HCT116 (cell line): Measurements from ENCODE around the gene LRAT. TPM values are rescaled to one million over a fixed set of nuclear protein-coding genes. Genes with fewer than 3 reads are reported as not detected.

Experiments
- ATAC-seq: fragments of 200-7000 bp; cut with Tn5 transposase; 2 replicates; pipeline ENCODE4 v1.9.1; 2020; ENCODE audit warnings: mild to moderate bottlenecking, moderate library complexity
- BruUV-seq: library from RNA; stranded (reverse); fragments of 400-500 nt; replicated peaks from 2 replicates; lab custom pipeline; 2021; lab: Mats Ljungman, UMichigan
- CTCF ChIA-PET: fragments of 300-600 bp; sonication (Branson Sonifier 250); formaldehyde crosslinking; loops from one replicate; lab custom pipeline; 2021; ENCODE audit warnings: antibody characterized with exemption; lab: Charles Lee
- POLR2A ChIA-PET: fragments of 300-600, 350-600 bp; sonication (Branson Sonifier 250); formaldehyde crosslinking; loops from one replicate; lab custom pipeline; 2021; ENCODE audit warnings: antibody characterized with exemption; lab: Charles Lee
- RAD21 ChIA-PET, 2 experiments: fragments of 300-600 bp; sonication (Branson Sonifier 250); formaldehyde crosslinking; loops; one replicate each; lab custom pipeline; 2023; ENCODE audit warnings: low total read pairs in 2 of 2; ENCODE audit not compliant: uncharacterized antibody in 2 of 2, unreplicated experiment in 2 of 2, low non-redundant PET in 1 of 2; lab: Charles Lee
- DNase-seq: peaks from one replicate; pipeline ENCODE4 v3.0.0-alpha.2; 2010; ENCODE audit warnings: low read depth, low spot score
- H2AFZ ChIP-seq: fragments of 200-600 bp; shearing (Covaris generic), sonication (generic); 2 replicates; pipeline ENCODE4 v1.6.1; 2017; ENCODE audit warnings: low read depth, mixed run types, mixed read lengths, antibody characterized with exemption, low read length; ENCODE audit not compliant: poor library complexity, severe bottlenecking
- H3K27ac ChIP-seq: 2 replicates; pipeline ENCODE4 v1.5.1; 2012; ENCODE audit warnings: low read depth, low read length
- H3K27me3 ChIP-seq: fragments of 200-600 bp; sonication (generic); 2 replicates; pipeline ENCODE4 v1.6.1; 2016; ENCODE audit warnings: mixed run types, low read length, mixed read lengths; ENCODE audit not compliant: insufficient read depth
- H3K36me3 ChIP-seq, 2 experiments: fragments of 200-500 bp in 1 of 2; fragments of 200-600 bp in 1 of 2; sonication (Bioruptor generic) in 1 of 2; sonication (generic) in 1 of 2; 2 replicates each; pipeline versions ENCODE4 v1.5.1 to v1.6.1; 2014 to 2016; ENCODE audit warnings: low read length in 2 of 2, inconsistent platforms in 1 of 2, mixed read lengths in 1 of 2, mixed run types in 1 of 2; ENCODE audit not compliant: insufficient read depth in 2 of 2, control insufficient read depth in 1 of 2
- H3K4me1 ChIP-seq, 2 experiments: fragments of 200-600 bp in 1 of 2; sonication (generic) in 1 of 2; 2 replicates each; pipeline versions ENCODE4 v1.5.1 to v1.6.1; 2012 to 2017; ENCODE audit warnings: low read length in 2 of 2, inconsistent platforms in 1 of 2, mild to moderate bottlenecking in 1 of 2, mixed read lengths in 1 of 2, mixed run types in 1 of 2, moderate library complexity in 1 of 2; ENCODE audit not compliant: insufficient read depth in 2 of 2, control insufficient read depth in 1 of 2
- H3K4me2 ChIP-seq: fragments of 200-600 bp; sonication (generic); 2 replicates; pipeline ENCODE4 v1.6.1; 2017; ENCODE audit warnings: mixed run types, low read length, mixed read lengths
- H3K4me3 ChIP-seq, 2 experiments: fragments of 200-600 bp in 1 of 2; sonication (generic) in 1 of 2; replicated peaks in 1 of 2; 2 replicates each; pipeline ENCODE4 v1.5.1; 2011 to 2016; ENCODE audit warnings: low read length in 2 of 2, control low read depth in 1 of 2, low read depth in 1 of 2, mild to moderate bottlenecking in 1 of 2, mixed read lengths in 1 of 2, mixed run types in 1 of 2
- H3K79me2 ChIP-seq: fragments of 200-600 bp; sonication (generic); 2 replicates; pipeline ENCODE4 v1.6.1; 2017; ENCODE audit warnings: mild to moderate bottlenecking, mixed run types, low read length, moderate library complexity, mixed read lengths; ENCODE audit not compliant: insufficient read depth
- H3K9ac ChIP-seq: fragments of 200-600 bp; sonication (generic); 2 replicates; pipeline ENCODE4 v1.6.1; 2016; ENCODE audit warnings: low read length, mixed read lengths
- H3K9me2 ChIP-seq: fragments of 200-600 bp; sonication (generic), shearing (Covaris generic); 2 replicates; pipeline ENCODE4 v1.6.1; 2017; ENCODE audit warnings: mixed run types, mild to moderate bottlenecking, moderate library complexity; ENCODE audit not compliant: insufficient read depth
- H3K9me3 ChIP-seq, 2 experiments: fragments of 200-500 bp in 1 of 2; fragments of 200-600 bp in 1 of 2; sonication (Bioruptor generic) in 1 of 2; sonication (generic) in 1 of 2; 2 replicates each; pipeline ENCODE4 v1.6.1; 2014 to 2017; ENCODE audit warnings: low read length in 2 of 2, mixed read lengths in 2 of 2, inconsistent platforms in 1 of 2, low read depth in 1 of 2, mild to moderate bottlenecking in 1 of 2, mixed run types in 1 of 2, moderate library complexity in 1 of 2; ENCODE audit not compliant: control insufficient read depth in 1 of 2, insufficient read depth in 1 of 2
- H4K20me1 ChIP-seq: fragments of 200-600 bp; sonication (generic), shearing (Covaris generic); 2 replicates; pipeline ENCODE4 v1.6.1; 2017; ENCODE audit warnings: mixed run types, mild to moderate bottlenecking, moderate library complexity; ENCODE audit not compliant: insufficient read depth
- CEBPB ChIP-seq: IDR thresholded peaks from 2 replicates; pipeline ENCODE4 v1.6.1; 2012; ENCODE audit warnings: low read depth
- EZH2phosphoT487 ChIP-seq: fragments of 200-600 bp; IDR thresholded peaks from 2 replicates; pipeline ENCODE4 v1.6.1; 2018; ENCODE audit warnings: antibody characterized with exemption, borderline replicate concordance
- JUND ChIP-seq: IDR thresholded peaks from 2 replicates; pipeline ENCODE4 v1.6.1; 2012
- POLR2A ChIP-seq: IDR thresholded peaks from 2 replicates; pipeline ENCODE4 v1.7.0; 2011; ENCODE audit warnings: borderline replicate concordance; ENCODE audit not compliant: insufficient read depth, insufficient read length; ENCODE audit errors: extremely low read depth
- POLR2AphosphoS5 ChIP-seq: IDR thresholded peaks from 2 replicates; pipeline ENCODE4 v1.6.1; 2011; ENCODE audit warnings: mild to moderate bottlenecking, low read depth, low read length, moderate library complexity
- REST ChIP-seq: IDR thresholded peaks from 2 replicates; pipeline ENCODE4 v1.6.1; 2012; ENCODE audit warnings: low read depth
- TCF7L2 ChIP-seq: IDR thresholded peaks from 2 replicates; pipeline ENCODE4 v1.7.0; 2011; ENCODE audit warnings: borderline replicate concordance, inconsistent platforms; ENCODE audit not compliant: insufficient read depth, insufficient read length; ENCODE audit errors: extremely low read depth
- intact Hi-C: fragments of 100-400 bp; cut with micrococcal nuclease; formaldehyde crosslinking; loops from 2 replicates; pipeline ENCODE4 v1.10.0; 2022
- total RNA-seq: library from RNA; stranded (reverse); gene quantifications from one replicate; pipeline ENCODE4 v1.2.1, GENCODE V29; 2021; ENCODE audit not compliant: unreplicated experiment
- TF ChIP-seq, protein P1 (sequence below): IDR thresholded peaks from 2 replicates; pipeline ENCODE4 v1.6.1; 2012

The LRAT gene
- total RNA-seq, 1 experiment from 2014 or later, result 3.8 TPM

DNA sequence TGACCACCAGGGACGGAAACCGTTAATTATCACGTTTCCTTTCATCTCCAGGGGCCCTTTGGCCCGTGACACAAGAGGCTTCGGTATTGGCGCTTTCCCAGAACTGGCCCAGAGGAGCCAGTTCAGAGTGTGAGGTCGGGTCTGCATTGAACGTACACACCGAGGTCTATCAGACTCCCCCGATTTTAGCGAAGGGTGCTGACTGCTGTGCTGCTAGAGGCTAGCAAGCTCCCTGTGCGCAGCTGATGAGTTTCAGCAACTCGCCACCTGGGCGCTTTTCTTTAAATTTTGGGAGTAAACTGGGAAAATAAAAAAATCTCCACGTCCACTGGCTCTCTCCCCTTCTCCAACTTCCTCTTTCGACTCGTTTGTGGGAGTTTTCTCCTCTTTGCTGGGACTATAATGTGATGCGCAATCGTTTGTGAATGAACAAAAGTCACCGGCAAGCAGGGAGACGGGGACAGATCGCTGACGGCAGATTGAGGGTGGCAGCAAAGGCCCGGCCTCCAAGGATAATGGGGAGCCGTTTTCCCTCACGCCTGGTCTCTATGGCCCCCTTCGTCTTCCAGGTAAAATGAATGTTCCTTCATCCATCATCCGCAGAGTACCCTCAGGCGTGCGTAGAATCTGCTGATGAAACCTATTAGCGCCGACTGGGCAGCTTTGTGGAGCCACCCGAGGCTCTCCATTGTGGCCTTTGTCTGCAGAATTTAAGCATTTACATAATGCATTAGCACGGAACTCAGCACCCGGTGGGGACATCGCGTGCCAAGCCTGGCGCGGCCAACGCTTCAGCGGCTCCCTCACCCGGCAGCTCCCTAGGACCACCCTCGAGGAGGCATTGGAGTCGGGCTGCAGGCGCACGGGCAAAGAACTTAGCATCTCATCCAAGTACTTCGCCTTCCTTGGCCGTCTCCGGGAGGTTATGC is 1.6 kb upstream of the LRAT start:
- Histone ChIP-seq H3K9ac (no peak overlapping the region), H3K36me3 (no peaks in the 10 kb centered on the region), H3K4me1 (peaks cover 3 to 20% of the 10 kb centered on the region in 2 experiments; a peak in 3 of 4 replicates), H4K20me1 (no peaks in the 10 kb centered on the region), H3K4me3 (no peak overlapping the region), H3K27ac (no peak overlapping the region), H3K27me3 (no peaks in the 10 kb centered on the region), H3K9me3 (no peaks in the 10 kb centered on the region), H3K79me2 (no peaks in the 10 kb centered on the region), H3K9me2 (no peaks in the 10 kb centered on the region), H2AFZ (no peak overlapping the region), H3K4me2 (no peak overlapping the region)
- RAD21 ChIA-PET, result no interaction called here
- TF ChIP-seq EZH2phosphoT487 (no peak), REST (no peak), JUND (no peak), CEBPB (no peak), POLR2AphosphoS5 (no peak), POLR2A (no peak), TCF7L2 (no peak)
- TF ChIP-seq, protein P1, sequence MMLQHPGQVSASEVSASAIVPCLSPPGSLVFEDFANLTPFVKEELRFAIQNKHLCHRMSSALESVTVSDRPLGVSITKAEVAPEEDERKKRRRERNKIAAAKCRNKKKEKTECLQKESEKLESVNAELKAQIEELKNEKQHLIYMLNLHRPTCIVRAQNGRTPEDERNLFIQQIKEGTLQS, result no peak
- BruUV-seq, result no TSS peak
- no peak for ATAC-seq
- no peak for DNase-seq
- POLR2A ChIA-PET, result no interaction called here
- intact Hi-C loops, result no loop called here
- CTCF ChIA-PET, result no interaction called here
